ENCODE data around the gene CAMK2G. TPM values are rescaled to one million over a fixed set of nuclear protein-coding genes. Genes with fewer than 3 reads are reported as not detected.

Gene CAMK2G
- total RNA-seq, 1 donor from 2014 or later: 11.7 TPM

DNA sequence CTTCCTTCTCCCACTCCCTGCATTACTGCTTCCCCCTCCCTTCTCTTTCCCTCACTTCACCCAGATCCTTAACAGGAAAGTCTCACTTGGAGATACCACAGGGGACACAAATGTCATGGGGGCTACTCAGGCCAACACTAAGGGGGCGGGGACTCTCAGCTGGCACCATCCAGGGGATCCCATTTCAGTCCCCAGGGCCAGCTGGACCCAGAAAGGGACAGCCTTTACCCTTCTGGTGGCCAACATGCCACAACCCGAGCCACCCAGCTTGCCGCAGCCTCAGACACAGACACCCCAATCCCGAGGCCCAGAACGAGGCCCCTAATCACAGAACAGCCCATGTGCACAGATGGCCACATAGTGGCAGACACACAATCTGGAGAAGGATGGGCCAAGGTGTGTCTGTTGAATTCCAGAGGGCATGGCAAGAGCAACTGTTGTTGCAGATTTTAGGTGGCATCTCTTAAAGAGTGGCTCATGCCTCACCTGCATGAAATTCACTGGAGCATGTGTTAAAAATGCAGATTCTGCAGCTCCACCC is 5.6 kb downstream of the CAMK2G start:
- no peak for ATAC-seq
- no peak for DNase-seq (ENCODE audit: missing footprints)
- intact Hi-C loops (cut with DNase I): no loop called here

DNA sequence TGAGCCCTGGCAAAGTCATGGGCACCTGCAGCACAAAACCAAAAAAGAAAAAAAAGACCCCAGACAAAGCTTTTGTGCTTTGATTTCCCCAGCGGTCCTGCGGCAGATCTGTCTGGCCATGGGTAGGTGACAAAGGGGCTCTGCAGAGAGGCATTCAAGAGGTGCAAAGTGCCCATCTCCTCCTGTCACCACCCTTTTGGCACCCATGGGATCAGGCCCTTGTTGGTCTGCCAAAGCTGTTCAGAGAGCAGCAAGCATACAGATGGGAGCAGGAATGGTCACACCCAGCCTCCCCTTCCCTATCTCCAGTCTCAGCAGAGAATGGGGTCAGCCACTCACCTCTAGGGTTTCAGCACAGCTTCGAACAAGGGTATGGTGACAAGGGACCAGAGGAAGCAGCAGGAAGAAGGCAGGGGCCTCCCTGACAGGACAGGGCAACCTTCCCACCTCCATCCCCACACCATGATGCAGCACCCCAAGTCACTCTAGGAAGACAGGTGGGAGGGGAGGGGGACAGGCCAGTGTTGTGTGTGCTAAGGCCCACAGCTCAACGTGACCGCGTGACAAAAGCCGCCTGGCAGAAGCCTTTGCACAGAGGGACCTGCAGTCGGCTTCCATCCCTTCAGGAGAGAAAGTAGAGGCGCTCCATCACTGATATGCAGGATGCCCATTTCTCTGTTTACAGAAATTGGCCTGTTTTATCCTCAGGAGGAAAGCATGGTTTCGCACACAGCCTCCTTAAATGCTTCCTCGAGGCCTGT is 6.3 kb downstream of the CAMK2G start:
- DNase-seq (ENCODE audit: missing footprints) (no peak), ATAC-seq (peak; percentile 84)
- intact Hi-C loops (cut with DNase I): no loop called here

DNA sequence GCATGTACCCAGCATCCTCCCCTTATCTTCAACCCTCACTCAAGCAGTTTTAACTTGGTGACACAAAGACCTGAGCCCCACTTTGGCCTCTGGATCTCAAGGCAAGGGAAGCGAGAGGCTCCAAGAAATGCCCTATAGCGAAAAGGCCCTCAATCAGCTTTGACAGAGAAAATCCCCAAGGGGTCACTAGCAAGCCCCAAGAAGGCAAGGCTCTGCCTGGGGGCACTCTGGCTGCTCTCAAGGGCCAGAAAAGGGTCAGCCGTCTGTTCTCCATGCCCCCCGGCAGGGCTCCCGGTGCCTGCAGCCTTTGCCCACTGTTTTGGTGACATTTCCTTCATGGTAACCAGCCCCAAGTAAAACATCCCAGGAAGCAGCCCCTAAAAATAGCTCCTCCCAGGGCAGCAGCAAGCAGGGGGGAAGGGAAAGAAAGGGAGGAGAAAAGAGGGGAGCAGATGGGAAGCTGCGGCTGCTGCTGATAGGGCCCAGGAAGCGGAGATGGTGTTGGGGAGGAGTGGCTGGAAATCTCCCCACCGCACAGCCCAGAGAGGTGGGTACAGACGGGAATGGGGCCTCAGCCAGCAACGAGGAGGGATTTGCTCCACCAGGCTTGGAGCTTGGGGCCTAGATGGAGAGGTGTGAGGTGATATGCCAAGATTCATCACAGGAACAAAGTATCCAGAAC is 7.1 kb downstream of the CAMK2G start:
- no peak for DNase-seq (ENCODE audit: missing footprints)
- no peak for ATAC-seq
- intact Hi-C loops (cut with DNase I): no loop called here

DNA sequence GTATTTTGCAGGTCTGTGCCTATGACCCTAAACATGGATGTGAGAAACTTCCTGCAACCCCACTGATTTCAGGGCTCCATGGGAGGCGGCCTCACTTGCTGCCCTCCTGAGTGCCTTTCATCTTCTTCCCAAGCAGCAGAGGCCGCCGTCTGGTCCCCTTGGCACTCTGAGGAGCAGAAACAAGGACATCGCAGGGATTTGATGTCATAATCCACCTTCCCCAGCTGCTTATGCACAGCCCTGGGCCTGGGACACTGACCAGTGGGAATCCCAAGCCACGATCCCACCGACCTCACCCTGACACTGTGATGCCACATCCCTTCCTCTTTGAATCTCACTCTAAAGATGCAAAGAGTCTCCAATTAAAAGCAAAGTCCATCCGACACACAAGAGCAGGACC is 7.7 kb downstream of the CAMK2G start:
- DNase-seq (ENCODE audit: missing footprints): no peak
- ATAC-seq: no peak
- intact Hi-C loops (cut with DNase I): no loop called here

DNA sequence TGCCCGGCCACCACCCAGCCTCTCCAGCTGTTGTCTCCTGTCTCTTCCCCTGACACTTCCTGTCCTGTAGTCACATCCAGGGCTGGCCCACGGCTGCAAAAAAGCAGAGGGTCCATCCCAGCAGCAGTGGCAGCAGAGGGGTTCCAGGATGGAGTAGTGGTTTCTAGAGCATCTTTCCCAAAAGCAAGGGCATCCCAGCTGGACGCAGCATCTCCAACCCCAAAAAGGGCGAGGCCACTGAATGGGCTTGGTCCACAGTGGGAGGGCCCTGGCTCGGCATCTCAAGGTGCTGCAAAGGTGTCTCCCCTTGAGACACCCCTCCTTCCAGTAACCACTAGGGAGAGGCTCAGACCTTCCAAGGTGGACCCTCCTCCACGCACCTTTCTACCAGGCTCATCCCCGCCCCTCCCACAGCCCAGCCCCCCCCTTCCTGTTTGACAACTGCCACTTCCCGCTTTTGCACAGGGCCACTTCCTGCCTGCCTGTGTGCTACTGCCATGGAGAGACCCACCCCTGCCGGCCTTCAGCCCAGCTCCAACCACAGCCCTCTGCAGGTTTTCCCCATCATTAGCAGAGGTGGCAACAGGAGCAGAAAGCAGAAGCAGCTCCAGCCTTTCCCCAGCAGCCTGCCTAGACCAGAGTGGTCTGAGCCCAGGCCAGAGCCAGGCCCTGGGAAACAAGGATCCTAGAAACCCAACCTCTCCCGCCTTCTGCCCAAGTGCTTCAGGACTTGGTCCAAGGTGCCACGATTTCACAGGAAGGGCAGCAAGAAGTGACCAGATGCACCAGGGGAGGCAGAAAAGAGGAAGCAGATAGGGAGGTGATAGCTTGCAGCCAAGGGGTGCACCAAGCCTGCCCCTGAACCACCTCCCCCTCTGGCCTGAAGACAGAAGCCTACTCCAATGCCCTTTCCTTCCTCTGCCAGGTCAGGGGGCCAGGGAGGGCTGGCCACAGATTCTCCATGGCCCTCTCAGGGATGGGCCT is 8.6 kb downstream of the CAMK2G start:
- DNase-seq (ENCODE audit: missing footprints) (peak; percentile 89), ATAC-seq (peak; percentile 17)
- intact Hi-C loops (cut with DNase I): no loop called here

DNA sequence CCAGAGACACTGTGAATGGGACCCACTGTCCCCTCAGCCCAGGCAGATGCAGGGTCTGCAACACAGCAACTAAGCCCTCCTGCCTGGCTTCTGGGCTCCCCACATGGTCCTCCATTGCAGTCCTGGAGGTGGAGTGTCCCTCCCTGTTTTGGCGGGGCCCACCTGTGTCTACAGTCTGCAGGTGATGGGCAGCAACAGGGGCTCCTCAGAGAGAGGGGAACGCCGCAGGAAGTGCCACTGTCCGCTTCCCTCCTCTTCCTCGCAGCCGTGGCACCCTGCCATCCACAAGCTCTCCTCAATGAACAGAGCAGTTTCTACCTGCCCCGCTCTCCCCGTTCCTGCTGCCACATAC is 9.3 kb downstream of the CAMK2G start:
- ATAC-seq (no peak), DNase-seq (ENCODE audit: missing footprints) (no peak)
- intact Hi-C loops (cut with DNase I): no loop called here

DNA sequence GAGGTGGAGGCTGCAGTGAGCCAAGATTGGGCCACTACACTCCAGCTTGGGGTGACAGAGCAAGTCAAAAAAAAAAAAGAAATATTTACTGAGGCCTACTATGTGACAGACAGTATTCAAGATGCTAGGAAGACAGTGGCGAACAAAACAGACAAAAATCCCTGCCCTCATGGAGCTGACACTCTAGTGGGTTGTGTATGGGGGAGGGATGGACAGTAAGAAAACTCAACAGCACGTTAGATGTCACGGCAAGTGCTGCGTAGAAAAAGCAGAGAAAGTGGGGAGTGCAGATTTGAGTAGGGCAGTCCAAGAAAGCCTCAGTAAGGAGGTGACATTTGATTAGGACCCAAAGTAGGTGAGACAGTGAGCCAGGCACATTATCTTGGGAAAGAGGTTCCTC is 10.1 kb downstream of the CAMK2G start:
- DNase-seq (ENCODE audit: missing footprints) (no peak), ATAC-seq (no peak)
- intact Hi-C loops (cut with DNase I): no loop called here

DNA sequence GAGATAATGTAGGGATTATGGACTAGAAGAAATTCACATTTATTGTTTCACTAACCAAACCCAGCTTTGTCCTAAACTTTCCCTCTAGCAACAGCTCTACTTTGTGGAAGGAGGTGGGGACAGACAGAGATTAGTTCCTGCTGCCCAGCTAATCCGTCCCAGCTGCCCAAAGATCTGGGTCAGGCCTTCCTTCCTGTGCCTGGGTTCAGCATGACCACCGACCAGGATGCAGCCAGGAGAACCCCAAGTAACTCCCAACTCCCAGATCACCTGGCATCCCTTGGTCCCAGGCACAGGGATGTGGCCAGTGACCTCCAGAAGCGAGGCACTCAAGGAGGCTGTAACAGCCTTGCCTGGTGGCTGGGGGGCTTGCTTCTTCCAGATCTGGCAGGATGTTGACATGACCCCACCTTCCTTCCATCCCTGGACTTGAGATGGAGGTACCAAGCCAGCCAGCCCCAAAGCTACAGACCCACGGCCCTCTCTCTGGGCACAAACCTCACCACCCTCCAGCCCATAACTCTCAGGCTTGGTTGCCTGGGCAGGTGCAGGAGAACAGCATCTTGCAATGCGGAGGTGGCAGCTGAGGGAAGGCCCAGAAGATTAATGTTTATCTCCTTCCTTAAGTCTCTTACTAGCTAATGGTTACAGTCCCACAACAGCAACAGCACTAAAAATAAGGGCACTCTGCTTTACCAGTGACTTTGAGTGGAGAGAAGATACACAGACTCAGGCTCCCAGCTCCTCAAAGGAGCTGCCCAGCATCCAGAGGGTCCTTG is 11.1 kb downstream of the CAMK2G start:
- intact Hi-C loops (cut with DNase I): no loop called here
- ATAC-seq (no peak), DNase-seq (ENCODE audit: missing footprints) (no peak)

DNA sequence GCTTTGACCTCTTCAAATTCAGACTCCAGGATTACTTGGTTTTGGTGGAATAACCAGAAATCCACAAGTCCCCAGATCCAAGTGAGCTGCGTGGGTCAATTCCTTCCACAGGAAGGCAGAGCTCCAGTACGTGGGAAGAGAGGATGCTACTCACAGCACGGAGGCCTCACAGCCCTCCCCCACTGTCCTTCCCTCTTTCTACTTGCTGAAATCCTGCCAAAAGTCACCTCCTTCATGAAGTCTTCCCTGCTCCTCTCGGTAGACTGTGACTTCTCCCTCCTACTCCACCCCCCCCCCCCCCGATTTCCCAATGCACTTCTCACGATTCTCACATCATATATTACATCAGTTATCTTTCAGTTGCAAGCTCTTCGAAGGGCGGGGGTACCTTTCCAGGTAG is 12.3 kb downstream of the CAMK2G start:
- intact Hi-C loops (cut with DNase I): no loop called here
- DNase-seq (ENCODE audit: missing footprints) (no peak), ATAC-seq (no peak)

DNA sequence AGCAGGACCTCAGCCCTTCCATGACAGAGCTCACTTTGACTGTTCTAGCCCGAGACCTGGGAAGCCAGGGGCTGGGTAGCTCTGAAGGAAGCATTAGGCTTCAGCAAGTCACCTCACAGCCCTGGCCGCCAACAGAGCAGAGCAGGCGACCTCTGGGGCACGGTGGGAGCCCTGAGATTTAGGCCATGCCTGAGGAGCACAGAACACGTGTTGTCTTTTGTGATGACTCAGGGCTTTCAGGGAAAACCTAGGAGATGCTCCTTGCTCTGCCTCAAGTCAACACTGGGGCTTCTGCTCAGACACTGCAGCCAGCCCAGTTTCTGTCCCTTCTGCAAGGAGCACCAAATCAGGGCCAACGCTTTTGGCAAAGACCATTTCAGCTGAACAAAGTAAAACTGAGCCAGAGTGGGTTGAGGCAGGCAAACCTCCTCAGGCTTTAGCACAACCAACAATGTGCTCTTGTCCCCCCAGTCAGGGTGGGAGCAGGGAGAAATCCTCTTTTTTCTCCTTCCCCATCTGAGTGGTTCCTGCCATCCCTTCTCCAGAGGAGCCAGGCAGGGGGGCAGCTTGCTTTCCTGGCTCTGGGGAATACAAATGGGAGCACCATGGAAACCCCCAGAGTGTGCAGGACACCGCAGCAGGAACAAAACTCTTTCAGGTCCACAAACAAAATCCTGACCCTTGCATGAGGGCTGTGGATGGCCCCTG is 14.4 kb downstream of the CAMK2G start:
- DNase-seq (ENCODE audit: missing footprints): no peak

DNA sequence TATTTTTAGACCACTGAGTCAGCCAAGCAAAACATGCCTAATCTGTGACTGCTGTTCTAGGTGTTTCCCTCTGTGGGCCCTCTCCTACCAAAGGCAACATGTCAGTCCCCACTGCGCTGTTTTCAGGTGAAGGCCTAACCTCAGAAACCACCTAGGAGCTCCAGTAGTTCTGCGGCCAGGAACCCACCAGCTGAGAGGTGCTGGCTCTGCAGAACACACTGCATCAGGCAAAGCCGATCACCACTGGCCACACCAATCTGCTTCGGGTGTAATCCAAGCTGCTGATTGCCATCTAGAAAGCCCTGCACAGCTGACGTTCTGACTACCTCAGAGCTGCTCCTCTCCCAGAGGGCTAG is 14.9 kb downstream of the CAMK2G start:
- ATAC-seq (no peak), DNase-seq (ENCODE audit: missing footprints) (no peak)
- intact Hi-C loops (cut with DNase I): no loop called here

More for the DNA sequence above, 14.4 kb downstream of the CAMK2G start:
- ATAC-seq: no peak
- intact Hi-C loops (cut with DNase I): no loop called here

DNA sequence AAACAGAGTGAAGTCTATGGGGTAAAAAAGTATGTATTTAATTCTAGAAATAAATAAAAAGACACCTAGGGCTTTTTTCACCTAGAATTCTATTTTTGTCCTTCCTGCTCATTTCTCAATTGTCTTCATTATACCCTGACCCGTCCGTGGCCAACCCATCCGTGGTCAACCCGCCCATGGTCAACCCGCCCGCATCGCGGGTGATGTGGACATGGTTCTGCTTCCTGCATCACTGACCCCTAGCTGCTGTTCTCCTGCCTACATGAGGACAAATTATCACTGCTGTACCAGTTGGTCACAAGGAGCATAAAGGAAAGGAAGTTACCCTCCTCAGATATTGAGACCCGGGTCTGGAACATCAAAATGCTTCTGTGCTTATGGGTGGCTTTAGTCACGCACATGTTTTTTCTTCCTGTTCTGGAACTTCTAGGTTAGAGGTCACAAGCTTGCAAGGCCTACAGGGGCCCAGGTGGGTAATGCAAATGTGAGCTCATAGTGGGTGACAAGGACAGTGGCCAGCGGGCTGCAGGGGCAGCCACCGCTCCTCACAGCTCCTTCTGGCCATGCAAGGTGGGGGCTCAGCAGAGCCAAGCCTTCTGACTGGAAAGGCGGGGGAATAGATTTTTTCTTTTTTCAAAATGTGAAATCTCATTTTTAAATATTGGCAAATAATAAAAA is 15.5 kb downstream of the CAMK2G start:
- intact Hi-C loops (cut with DNase I): no loop called here
- ATAC-seq (no peak), DNase-seq (ENCODE audit: missing footprints) (no peak)

DNA sequence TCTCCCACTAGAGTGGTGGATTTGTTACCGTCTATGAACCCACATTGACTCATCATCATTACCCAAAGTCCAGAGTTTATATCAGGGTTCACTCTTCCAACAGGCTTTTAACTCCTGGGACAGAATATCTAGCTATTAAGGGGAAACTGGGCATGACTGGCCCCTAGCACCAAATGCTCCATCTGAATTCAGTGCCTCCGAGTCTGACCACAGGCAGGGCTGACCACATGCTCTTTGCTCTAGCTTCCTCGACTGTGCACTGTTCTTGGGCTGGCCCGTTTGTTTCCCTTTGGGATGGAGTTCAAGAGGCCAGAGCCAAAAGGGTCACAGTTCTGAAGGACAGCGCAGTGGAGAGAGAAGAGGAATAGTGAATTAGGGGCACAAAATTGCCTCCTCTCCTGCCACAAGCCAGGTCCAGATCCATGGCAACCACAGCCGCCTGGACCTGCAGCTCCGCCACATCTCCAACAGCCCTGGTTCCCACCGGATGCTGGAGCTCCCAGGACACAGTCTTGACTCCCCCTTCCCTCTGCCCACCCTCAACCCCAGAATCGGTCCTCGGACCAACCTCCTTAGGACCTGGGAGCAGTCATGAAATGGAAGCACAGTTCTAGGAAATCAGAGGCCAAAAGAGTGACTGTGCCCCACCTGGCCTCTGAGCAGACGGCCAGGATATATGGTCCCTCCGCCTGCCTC is 16.2 kb downstream of the CAMK2G start:
- DNase-seq (ENCODE audit: missing footprints) (no peak), ATAC-seq (no peak)
- intact Hi-C loops (cut with DNase I): no loop called here

DNA sequence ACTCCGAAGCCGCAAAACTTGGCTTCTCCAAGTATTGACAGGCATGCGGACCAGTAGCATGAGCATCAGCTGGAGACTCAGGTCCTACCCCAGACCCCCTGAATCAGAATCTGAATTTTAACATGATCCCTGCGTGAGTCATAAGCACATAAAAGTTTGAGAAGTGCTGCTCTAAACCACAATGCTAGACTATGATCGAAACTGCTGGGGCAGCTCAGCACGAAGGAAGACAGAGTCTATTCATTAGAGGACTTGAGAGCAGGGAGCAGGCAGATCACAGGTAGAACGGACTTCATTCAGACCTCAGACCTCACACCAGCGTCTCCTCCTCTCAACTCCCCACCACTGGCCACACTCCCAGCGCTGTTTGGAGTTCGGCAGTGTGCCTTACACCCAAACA is 16.9 kb downstream of the CAMK2G start:
- no peak for DNase-seq (ENCODE audit: missing footprints)
- intact Hi-C loops (cut with DNase I): no loop called here
- ATAC-seq: no peak

DNA sequence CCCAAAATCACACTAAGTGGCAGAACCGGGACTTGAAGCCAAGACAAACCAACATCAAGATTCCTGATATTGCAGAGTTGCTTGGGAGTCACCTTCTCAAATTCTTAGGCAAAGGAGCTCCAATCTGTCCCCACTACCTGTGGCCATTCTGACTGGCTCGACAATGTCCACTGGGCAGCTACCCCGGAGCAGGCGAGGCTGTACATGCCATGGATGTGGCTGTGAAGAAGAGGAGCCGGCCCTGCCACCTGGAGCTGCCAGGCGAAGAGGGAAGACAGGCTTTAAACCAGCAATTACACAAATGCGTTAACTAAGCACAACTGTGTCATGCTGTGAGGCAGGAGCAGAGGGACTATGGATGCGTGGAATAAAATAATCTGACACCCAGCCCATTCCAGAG is 18.1 kb downstream of the CAMK2G start:
- intact Hi-C loops (cut with DNase I): no loop called here
- DNase-seq (ENCODE audit: missing footprints) (no peak), ATAC-seq (no peak)

DNA sequence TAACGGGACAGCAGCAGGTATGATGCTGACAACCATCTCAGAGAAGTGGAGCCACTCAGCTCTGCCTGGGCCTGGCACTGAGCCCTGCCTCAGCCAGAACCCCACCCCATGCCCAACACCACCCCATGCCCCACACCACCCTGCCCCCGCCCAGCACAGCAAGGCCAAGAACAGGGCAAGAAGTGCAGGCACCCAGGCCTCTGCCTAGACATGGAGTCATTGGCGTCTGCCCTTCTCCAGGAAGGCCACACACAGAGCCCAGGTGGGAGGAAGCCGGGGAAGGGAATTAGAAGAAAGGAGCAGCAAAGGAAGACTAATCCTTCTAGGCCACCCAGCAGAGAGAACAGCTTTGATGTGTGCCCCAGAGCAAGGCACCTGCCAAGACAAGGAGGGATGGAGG is 18.9 kb downstream of the CAMK2G start:
- ATAC-seq (no peak), DNase-seq (ENCODE audit: missing footprints) (no peak)
- intact Hi-C loops (cut with DNase I): no loop called here

DNA sequence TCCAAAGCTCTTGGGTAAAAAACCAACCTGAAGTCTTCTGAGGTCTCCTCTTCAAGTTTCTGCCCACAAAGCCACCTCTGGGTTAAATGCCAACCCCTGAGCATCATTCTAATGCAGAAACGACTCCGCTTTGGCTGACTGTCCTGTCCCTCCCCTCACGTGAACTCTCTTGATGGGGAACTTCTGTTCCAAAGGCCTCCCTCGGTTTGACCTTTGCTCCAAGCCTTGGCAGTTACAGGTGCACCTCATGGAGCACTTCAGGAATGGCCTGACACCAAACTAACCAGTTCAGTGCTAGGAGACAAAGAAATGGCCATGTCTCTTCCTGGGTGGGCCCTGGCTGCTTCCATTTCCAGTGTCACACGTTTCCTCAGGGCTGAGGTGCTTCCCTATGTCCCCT is 20.0 kb downstream of the CAMK2G start:
- intact Hi-C loops (cut with DNase I): no loop called here

More for the DNA sequence above, 20.0 kb downstream of the CAMK2G start:
- DNase-seq (ENCODE audit: missing footprints) (no peak), ATAC-seq (no peak)
